Thyroid gland (tissue), 4 donors: Measurements from ENCODE around the gene FST.

Source experiments
- CTCF ChIP-seq, 6 experiments: fragments of 200-600 bp in 3 of 6; fragments of 450-650 bp in 3 of 6; sonication (generic) in 3 of 6; IDR thresholded peaks; one replicate each; pipeline ENCODE4 v1.5.1; 2016 to 2019; ENCODE audit warnings: antibody characterized with exemption in 6 of 6, mild to moderate bottlenecking in 2 of 6, inconsistent platforms in 1 of 6, moderate library complexity in 1 of 6
- POLR2A ChIP-seq, 2 donors: fragments of 450-650 bp; IDR thresholded peaks; one replicate each; pipeline ENCODE4 v1.6.1; 2017; ENCODE audit warnings: antibody characterized with exemption in 2 of 2, mild to moderate bottlenecking in 2 of 2, moderate library complexity in 1 of 2

- TF ChIP-seq POLR2A (IDR thresholded peaks at IDR 0.05) (no peak), CTCF (IDR thresholded peaks at IDR 0.05) (no peak)
Measured at GRCh38 chr5:53480416-53481158, at the start of gene FST.
